ENCODE results near the gene MEIOSIN. TPM values are rescaled to one million over a fixed set of nuclear protein-coding genes. Genes with fewer than 3 reads are reported as not detected.

Gene MEIOSIN
- total and polyA plus RNA-seq, 2 of the 4 experiments (the other 2 are of a cell fraction), result not detected

- TF ChIP-seq NFE2L2 (IDR thresholded peaks at IDR 0.05; ENCODE audit: low read depth, low read length) (no peak), BHLHE40 (IDR thresholded peaks at IDR 0.05; ENCODE audit: low read depth, low read length) (0 out of 2 replicates have a peak, but pooled peaks have one; percentile 13), CEBPB (IDR thresholded peaks at IDR 0.05; ENCODE audit: low read depth, low read length) (peak; percentile 68), RAD21 (IDR thresholded peaks at IDR 0.05; ENCODE audit: low read length) (no peak)
Observed at GRCh38 chr19:45768984-45769782, 35.9 kb downstream of the MEIOSIN start, which contains the start of gene SIX5 (continued).

GRCh38 chr19:45769821-45770191, 36.6 kb downstream of the MEIOSIN start:
- H3K27me3 ChIP-seq (ENCODE audit: control insufficient read depth, insufficient read depth, low read length), result no peaks in the 10 kb centered on the region
- peaks cover 12% of the 10 kb centered on the region for H4K20me1 ChIP-seq (ENCODE audit: insufficient read depth, low read length)
- H3K23ac ChIP-seq (ENCODE audit: low read depth, low read length), result peak overlapping the region; percentile 21; the same call in 1 of the 2 replicates
- peak overlapping the region in 1 of 2 experiments; percentile 49; a peak in 2 of 4 replicates for H4K8ac ChIP-seq (ENCODE audit: low read depth in 2 of 2, low read length in 2 of 2)
- H3K4me2 ChIP-seq (ENCODE audit: low read depth, low read length), result peak overlapping the region; percentile 83
- WGBS, 2 experiments (ENCODE audit: extremely low coverage in 2 of 2, insufficient read length in 1 of 2), result 2% methylated on average over 16 of the region's 28 CpGs; no CpG with 5 or more reads in 1 of the 2 experiments
- H3K56ac ChIP-seq (ENCODE audit: extremely low read depth, insufficient read depth, low read length), result peak overlapping the region; percentile 48; the same call in 1 of the 2 replicates
- H4K5ac ChIP-seq (ENCODE audit: low read depth, low read length), result peak overlapping the region; percentile 19; the same call in 1 of the 2 replicates
- peak overlapping the region; percentile 67 for H4K91ac ChIP-seq (ENCODE audit: insufficient read depth, low read depth, low read length)
- no peaks in the 10 kb centered on the region for H3K9me3 ChIP-seq (ENCODE audit: control insufficient read depth, insufficient read depth, low read length)
- H2BK120ac ChIP-seq (ENCODE audit: low read depth, low read length), result peak overlapping the region; percentile 4; the same call in 1 of the 2 replicates
- H3K4me1 ChIP-seq (ENCODE audit: control insufficient read depth, insufficient read depth, low read length), result peaks cover 13% of the 10 kb centered on the region
- H3K9me1 ChIP-seq (ENCODE audit: insufficient read depth, low read length), result no peaks in the 10 kb centered on the region; the same call in 1 of the 2 replicates
- H3K9ac ChIP-seq (ENCODE audit: low read depth, low read length), result peak overlapping the region; percentile 75
- CTCF ChIA-PET, result interaction anchor here (0.6 to 3.0 kb wide), 9 partner anchors 13 to 77 kb away, joined by 3 to 24 read pairs (median 4); partner anchors contain the start of gene QPCTL
- intact Hi-C loops (cut with micrococcal nuclease) (loop anchor here (1.0 to 2.0 kb wide), 3 partner anchors 29 to 77 kb away; partner anchors contain the start of gene QPCTL), dilution Hi-C loops (cut with HindIII; ENCODE audit: low sequenced_read_pairs, unreplicated experiment) (no loop called here), in situ Hi-C loops (cut with MboI; ENCODE audit: low sequenced_read_pairs) (no loop called here)
- H3K18ac ChIP-seq (ENCODE audit: low read depth, low read length), result no peak overlapping the region; the same call in 1 of the 2 replicates
- peak overlapping the region; percentile 74 for H3K4ac ChIP-seq (ENCODE audit: low read depth, low read length)
- BruUV-seq (replicated peaks), result TSS peak; percentile 85
- peak overlapping the region; percentile 52; the same call in 1 of the 3 replicates for H2BK15ac ChIP-seq (ENCODE audit: low read depth, low read length)
- H2AFZ ChIP-seq (replicated peaks; ENCODE audit: low read length, poor library complexity), result peak overlapping the region; percentile 94
- DNase-seq, result peak; percentile 38
- H3K4me3 ChIP-seq (ENCODE audit: insufficient read depth, low read depth, low read length), result peak overlapping the region; percentile 33
- H2AK9ac ChIP-seq (replicated peaks; ENCODE audit: low read depth, low read length, poor library complexity), result peak overlapping the region; percentile 84
- H3K79me1 ChIP-seq (ENCODE audit: low read depth in 1 of 2, low read length in 2 of 2), result peaks cover 4 to 17% of the 10 kb centered on the region in 2 experiments; a peak in 1 of 4 replicates
- peak overlapping the region; percentile 86 for H2AK5ac ChIP-seq (ENCODE audit: low read depth, low read length)
- peaks cover 10% of the 10 kb centered on the region; the same call in 1 of the 2 replicates for H3K36me3 ChIP-seq (ENCODE audit: control insufficient read depth, insufficient read depth, low read length)
- POLR2A ChIA-PET (ENCODE audit: unreplicated experiment), result interaction anchor here (0.6 to 1.0 kb wide), 5 partner anchors 13 to 56 kb away, joined by 3 to 11 read pairs (median 5); partner anchors contain the start of gene DMPK
- H3K14ac ChIP-seq (replicated peaks; ENCODE audit: low read depth, low read length), result peak overlapping the region; percentile 38
- H3K27ac ChIP-seq (ENCODE audit: insufficient read depth, low read length), result peak overlapping the region; percentile 89
- peak overlapping the region; percentile 64 for H2BK5ac ChIP-seq (ENCODE audit: low read depth, low read length, poor library complexity, severe bottlenecking)
- H2BK20ac ChIP-seq (ENCODE audit: low read depth, low read length), result no peak overlapping the region
- ATAC-seq (ENCODE audit: low read depth), result no peak
- TF ChIP-seq MAFK (IDR thresholded peaks at IDR 0.05; ENCODE audit: low read depth, low read length) (no peak), FOS (IDR thresholded peaks at IDR 0.05; ENCODE audit: low read depth, low read length) (no peak), ELK1 (IDR thresholded peaks at IDR 0.05; ENCODE audit: borderline replicate concordance, low read depth, low read length) (no peak), RAD21 (IDR thresholded peaks at IDR 0.05; ENCODE audit: low read length) (no peak), RFX5 (IDR thresholded peaks at IDR 0.05; ENCODE audit: low read depth, low read length) (no peak), CTCF (conservative IDR thresholded peaks at IDR 0.05; ENCODE audit: low read depth, low read length) (no peak), MAZ (IDR thresholded peaks at IDR 0.05; ENCODE audit: borderline replicate concordance, low read depth, low read length) (no peak), POLR2A (IDR thresholded peaks at IDR 0.05; ENCODE audit: low read depth, low read length) (no peak), SMC3 (IDR thresholded peaks at IDR 0.05; ENCODE audit: low read depth, low read length) (no peak), CHD1 (IDR thresholded peaks at IDR 0.05; ENCODE audit: low read depth, low read length) (no peak)
